SK-N-SH (cell line): ENCODE data around the gene SLC35G2. TPM values are rescaled to one million over a fixed set of nuclear protein-coding genes. Genes with fewer than 3 reads are reported as not detected.

ENCODE experiments used
- CTCF ChIP-seq: fragments of 200-600 bp; sonication (generic); IDR thresholded peaks from 2 replicates; pipeline ENCODE4 v1.6.1; 2017; ENCODE audit warnings: antibody characterized with exemption, mild to moderate bottlenecking, moderate library complexity
- ELF1 ChIP-seq: IDR thresholded peaks from 2 replicates; pipeline ENCODE4 v1.4.0; 2012
- EP300 ChIP-seq, 2 experiments: IDR thresholded peaks; 2 replicates each; pipeline versions ENCODE4 v1.4.0 to v1.6.1; 2012; ENCODE audit warnings: borderline replicate concordance in 1 of 2, low read depth in 1 of 2, low read length in 1 of 2
- FOSL2 ChIP-seq: IDR thresholded peaks from 2 replicates; pipeline ENCODE4 v1.4.0; 2012; ENCODE audit warnings: low read depth, mild to moderate bottlenecking, moderate library complexity, borderline replicate concordance
- FOXJ3 ChIP-seq: sonication (generic); formaldehyde crosslinking; IDR thresholded peaks from 2 replicates; pipeline ENCODE4 v1.5.1; 2020; ENCODE audit warnings: mild to moderate bottlenecking, missing genetic modification reagents
- FOXM1 ChIP-seq: IDR thresholded peaks from 2 replicates; pipeline ENCODE4 v1.4.0; 2012; ENCODE audit warnings: low read depth, mild to moderate bottlenecking
- GABPA ChIP-seq: IDR thresholded peaks from 2 replicates; pipeline ENCODE4 v1.4.0; 2012; ENCODE audit warnings: low read depth, mild to moderate bottlenecking
- IRF3 ChIP-seq: fragments of 150-350 bp; IDR thresholded peaks from 2 replicates; pipeline ENCODE4 v1.6.1; 2016; ENCODE audit warnings: mild to moderate bottlenecking, low read depth, low read length
- JUND ChIP-seq: IDR thresholded peaks from 2 replicates; pipeline ENCODE4 v1.4.0; 2012
- MAX ChIP-seq: IDR thresholded peaks from 2 replicates; pipeline ENCODE4 v1.4.0; 2012; ENCODE audit warnings: low read depth
- MEF2A ChIP-seq: IDR thresholded peaks from 2 replicates; pipeline ENCODE4 v1.4.0; 2012; ENCODE audit warnings: low read depth, borderline replicate concordance
- NRF1 ChIP-seq: IDR thresholded peaks from 2 replicates; pipeline ENCODE4 v1.6.1; 2012; ENCODE audit warnings: low read depth, mild to moderate bottlenecking, low read length
- PBX3 ChIP-seq: IDR thresholded peaks from 2 replicates; pipeline ENCODE4; 2012
- RAD21 ChIP-seq: IDR thresholded peaks from 2 replicates; pipeline ENCODE4 v1.6.1; 2012; ENCODE audit warnings: mild to moderate bottlenecking, low read length
- RCOR1 ChIP-seq: fragments of 150-350 bp; IDR thresholded peaks from 2 replicates; pipeline ENCODE4 v1.6.1; 2017; ENCODE audit warnings: antibody characterized with exemption, low read length
- SIN3A ChIP-seq: IDR thresholded peaks from 2 replicates; pipeline ENCODE4 v1.6.1; 2012; ENCODE audit warnings: low read depth, mild to moderate bottlenecking, low read length, moderate library complexity, borderline replicate concordance
- SMC3 ChIP-seq: IDR thresholded peaks from 2 replicates; pipeline ENCODE4 v1.6.1; 2012; ENCODE audit warnings: low read depth, low read length, improper control_type of control experiment
- TAF1 ChIP-seq: IDR thresholded peaks from 2 replicates; pipeline ENCODE4 v1.6.1; 2012; ENCODE audit warnings: low read depth, mild to moderate bottlenecking, low read length, moderate library complexity, borderline replicate concordance
- TCF12 ChIP-seq: IDR thresholded peaks from 2 replicates; pipeline ENCODE4 v1.4.0; 2012
- USF1 ChIP-seq: IDR thresholded peaks from 2 replicates; pipeline ENCODE4 v1.4.0; 2012; ENCODE audit warnings: low read depth, borderline replicate concordance
- USF2 ChIP-seq: fragments of 150-350 bp; IDR thresholded peaks from 2 replicates; pipeline ENCODE4 v1.6.1; 2017; ENCODE audit warnings: antibody characterized with exemption, low read length, low read depth, borderline replicate concordance
- ZBTB33 ChIP-seq: IDR thresholded peaks from 2 replicates; pipeline ENCODE4 v1.4.0; 2012; ENCODE audit warnings: low read depth, borderline replicate concordance
- polyA plus RNA-seq, 3 experiments: library from polyadenylated mRNA; depleted of rRNA; stranded (reverse); fragments of >200 nt; gene quantifications; 2 replicates each; pipeline ENCODE4 v1.2.3, GENCODE V29; 2012

Gene SLC35G2
- polyA plus RNA-seq, 1 of the 3 experiments (the other 2 are of a cell fraction) = 9.7 TPM

- no peak for TF ChIP-seq MEF2A
- TF ChIP-seq USF1 = no peak
- TF ChIP-seq SIN3A = 0 out of 2 replicates have a peak, but pooled peaks have one; percentile 22
- TF ChIP-seq MAX = no peak
- TF ChIP-seq IRF3 = no peak
- TF ChIP-seq ZBTB33 = no peak
- TF ChIP-seq RCOR1 = no peak
- TF ChIP-seq NRF1 = no peak
- TF ChIP-seq JUND = no peak
- TF ChIP-seq SMC3 = peak; percentile 46; the same call in 1 of the 2 replicates
- no peak for TF ChIP-seq ELF1
- no peak for TF ChIP-seq FOXM1
- TF ChIP-seq USF2 = no peak
- peak; percentile 44; the same call in 1 of the 2 replicates for TF ChIP-seq FOSL2
- peak; percentile 60 for TF ChIP-seq RAD21
- no peak for TF ChIP-seq GABPA
- no peak for TF ChIP-seq EP300 (IDR thresholded peaks at IDR 0.05; ENCODE audit: borderline replicate concordance in 1 of 2, low read depth in 1 of 2, low read length in 1 of 2)
- TF ChIP-seq TAF1 = peak; percentile 74
- peak; percentile 61 for TF ChIP-seq PBX3
- TF ChIP-seq FOXJ3 = no peak
- no peak; the same call in 1 of the 2 replicates for TF ChIP-seq TCF12
- TF ChIP-seq CTCF = peak; percentile 34; the same call in 1 of the 2 replicates
Observed at GRCh38 chr3:136818191-136818768, 646 bp upstream of the SLC35G2 start (continued).
